MM.1S (cell line): Measurements from ENCODE around the gene SMAD7.

Source experiments
- DNase-seq: peaks from one replicate; pipeline ENCODE4 v3.0.0-alpha.2; 2015
- H2AFZ ChIP-seq: fragments of 300-600 bp; sonication (generic); 2 replicates; pipeline ENCODE4 v1.6.0; 2016; ENCODE audit warnings: antibody characterized with exemption, low read length
- H3F3A ChIP-seq: fragments of 300-600 bp; sonication (generic); 2 replicates; pipeline ENCODE4 v1.6.1; 2016; ENCODE audit warnings: mild to moderate bottlenecking, antibody characterized with exemption, low read length, moderate library complexity, mixed read lengths; ENCODE audit not compliant: insufficient read depth
- H3K27ac ChIP-seq: fragments of 300-600 bp; sonication (generic); 2 replicates; pipeline ENCODE4 v1.5.1; 2016; ENCODE audit warnings: mild to moderate bottlenecking, low read length
- H3K27me3 ChIP-seq: fragments of 300-600 bp; sonication (generic); replicated peaks from 2 replicates; pipeline ENCODE4 v1.6.0; 2016; ENCODE audit warnings: low read length; ENCODE audit not compliant: insufficient read depth
- H3K36me3 ChIP-seq: fragments of 300-600 bp; sonication (generic); replicated peaks from 2 replicates; pipeline ENCODE4 v1.6.1; 2016; ENCODE audit warnings: mild to moderate bottlenecking, low read length, mixed read lengths; ENCODE audit not compliant: insufficient read depth
- H3K4me1 ChIP-seq: fragments of 300-600 bp; sonication (generic); 2 replicates; pipeline ENCODE4 v1.6.1; 2016; ENCODE audit warnings: low read length, mixed read lengths
- H3K4me2 ChIP-seq: fragments of 300-600 bp; sonication (generic); 2 replicates; pipeline ENCODE4 v1.6.0; 2016; ENCODE audit warnings: low read depth, low read length
- H3K4me3 ChIP-seq: fragments of 300-600 bp; sonication (generic); 2 replicates; pipeline ENCODE4 v1.5.1; 2016; ENCODE audit warnings: low read length, mixed read lengths
- H3K79me2 ChIP-seq: fragments of 300-600 bp; sonication (generic); 2 replicates; pipeline ENCODE4 v1.6.1; 2016; ENCODE audit warnings: mixed run types, low read length, mixed read lengths
- H3K9ac ChIP-seq: fragments of 300-600 bp; sonication (generic); 2 replicates; pipeline ENCODE4 v1.6.1; 2016; ENCODE audit warnings: low read length, mixed read lengths
- H3K9me2 ChIP-seq: fragments of 300-600 bp; sonication (generic); replicated peaks from 2 replicates; pipeline ENCODE4 v1.6.1; 2016; ENCODE audit warnings: mild to moderate bottlenecking, low read length, mixed read lengths; ENCODE audit not compliant: insufficient read depth
- H3K9me3 ChIP-seq: fragments of 300-600 bp; sonication (generic); replicated peaks from 2 replicates; pipeline ENCODE4 v1.6.1; 2016; ENCODE audit warnings: mild to moderate bottlenecking, low read length, mixed read lengths; ENCODE audit not compliant: insufficient read depth
- H4K20me1 ChIP-seq: fragments of 300-600 bp; sonication (generic); 2 replicates; pipeline ENCODE4 v1.6.1; 2016; ENCODE audit warnings: mild to moderate bottlenecking, low read length, moderate library complexity, mixed read lengths; ENCODE audit not compliant: insufficient read depth
- EZH2 ChIP-seq: fragments of 300-600 bp; sonication (generic); optimal IDR thresholded peaks from 2 replicates; pipeline ENCODE3; 2017; ENCODE audit warnings: low read depth, mild to moderate bottlenecking, antibody characterized with exemption, low read length, mixed read lengths
- EZH2phosphoT487 ChIP-seq: fragments of 300-600 bp; sonication (generic); IDR thresholded peaks from 2 replicates; pipeline ENCODE4 v1.6.1; 2018; ENCODE audit warnings: antibody characterized with exemption, low read length
- TF ChIP-seq, protein P1 (sequence below): fragments of 300-600 bp; sonication (generic); IDR thresholded peaks from 2 replicates; pipeline ENCODE4 v1.5.1; 2016; ENCODE audit warnings: antibody characterized with exemption, low read length, mixed read lengths

The SMAD7 gene

GRCh38 chr18:48941672-48942071 is 9.1 kb downstream of the SMAD7 start:
- Histone ChIP-seq H3K9me3 (no peaks in the 10 kb centered on the region), H3K4me2 (peak overlapping the region; percentile 99), H3K36me3 (0 out of 2 replicates have a peak, but pooled peaks cover 3% of the 10 kb centered on the region), H3K4me3 (peak overlapping the region; percentile 97), H3K9me2 (no peaks in the 10 kb centered on the region), H3K79me2 (peaks cover 100% of the 10 kb centered on the region), H3F3A (peaks cover 89% of the 10 kb centered on the region), H3K27ac (peak overlapping the region; percentile 97), H3K4me1 (peaks cover 64% of the 10 kb centered on the region), H2AFZ (no peak overlapping the region), H4K20me1 (peaks cover 25% of the 10 kb centered on the region; the same call in 1 of the 2 replicates), H3K27me3 (no peaks in the 10 kb centered on the region), H3K9ac (peak overlapping the region; percentile 95)
- TF ChIP-seq EZH2 (no peak), EZH2phosphoT487 (no peak)
- TF ChIP-seq, protein P1, sequence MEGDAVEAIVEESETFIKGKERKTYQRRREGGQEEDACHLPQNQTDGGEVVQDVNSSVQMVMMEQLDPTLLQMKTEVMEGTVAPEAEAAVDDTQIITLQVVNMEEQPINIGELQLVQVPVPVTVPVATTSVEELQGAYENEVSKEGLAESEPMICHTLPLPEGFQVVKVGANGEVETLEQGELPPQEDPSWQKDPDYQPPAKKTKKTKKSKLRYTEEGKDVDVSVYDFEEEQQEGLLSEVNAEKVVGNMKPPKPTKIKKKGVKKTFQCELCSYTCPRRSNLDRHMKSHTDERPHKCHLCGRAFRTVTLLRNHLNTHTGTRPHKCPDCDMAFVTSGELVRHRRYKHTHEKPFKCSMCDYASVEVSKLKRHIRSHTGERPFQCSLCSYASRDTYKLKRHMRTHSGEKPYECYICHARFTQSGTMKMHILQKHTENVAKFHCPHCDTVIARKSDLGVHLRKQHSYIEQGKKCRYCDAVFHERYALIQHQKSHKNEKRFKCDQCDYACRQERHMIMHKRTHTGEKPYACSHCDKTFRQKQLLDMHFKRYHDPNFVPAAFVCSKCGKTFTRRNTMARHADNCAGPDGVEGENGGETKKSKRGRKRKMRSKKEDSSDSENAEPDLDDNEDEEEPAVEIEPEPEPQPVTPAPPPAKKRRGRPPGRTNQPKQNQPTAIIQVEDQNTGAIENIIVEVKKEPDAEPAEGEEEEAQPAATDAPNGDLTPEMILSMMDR = no peak
- peak; percentile 19 for DNase-seq

GRCh38 chr18:48940854-48941611 is 9.7 kb downstream of the SMAD7 start:
- Histone ChIP-seq H3F3A (peaks cover 89% of the 10 kb centered on the region), H3K4me2 (peak overlapping the region; percentile 99), H4K20me1 (peaks cover 25% of the 10 kb centered on the region; the same call in 1 of the 2 replicates), H3K9ac (peak overlapping the region; percentile 95), H3K27ac (peak overlapping the region; percentile 97), H3K9me2 (no peaks in the 10 kb centered on the region), H2AFZ (no peak overlapping the region), H3K4me1 (peaks cover 70% of the 10 kb centered on the region), H3K36me3 (0 out of 2 replicates have a peak, but pooled peaks cover 3% of the 10 kb centered on the region), H3K27me3 (no peaks in the 10 kb centered on the region), H3K9me3 (no peaks in the 10 kb centered on the region), H3K79me2 (peaks cover 100% of the 10 kb centered on the region), H3K4me3 (peak overlapping the region; percentile 97)
- DNase-seq = peak; percentile 93
- TF ChIP-seq EZH2phosphoT487 = no peak
- TF ChIP-seq, protein P1 = no peak
- no peak for TF ChIP-seq EZH2

DNA sequence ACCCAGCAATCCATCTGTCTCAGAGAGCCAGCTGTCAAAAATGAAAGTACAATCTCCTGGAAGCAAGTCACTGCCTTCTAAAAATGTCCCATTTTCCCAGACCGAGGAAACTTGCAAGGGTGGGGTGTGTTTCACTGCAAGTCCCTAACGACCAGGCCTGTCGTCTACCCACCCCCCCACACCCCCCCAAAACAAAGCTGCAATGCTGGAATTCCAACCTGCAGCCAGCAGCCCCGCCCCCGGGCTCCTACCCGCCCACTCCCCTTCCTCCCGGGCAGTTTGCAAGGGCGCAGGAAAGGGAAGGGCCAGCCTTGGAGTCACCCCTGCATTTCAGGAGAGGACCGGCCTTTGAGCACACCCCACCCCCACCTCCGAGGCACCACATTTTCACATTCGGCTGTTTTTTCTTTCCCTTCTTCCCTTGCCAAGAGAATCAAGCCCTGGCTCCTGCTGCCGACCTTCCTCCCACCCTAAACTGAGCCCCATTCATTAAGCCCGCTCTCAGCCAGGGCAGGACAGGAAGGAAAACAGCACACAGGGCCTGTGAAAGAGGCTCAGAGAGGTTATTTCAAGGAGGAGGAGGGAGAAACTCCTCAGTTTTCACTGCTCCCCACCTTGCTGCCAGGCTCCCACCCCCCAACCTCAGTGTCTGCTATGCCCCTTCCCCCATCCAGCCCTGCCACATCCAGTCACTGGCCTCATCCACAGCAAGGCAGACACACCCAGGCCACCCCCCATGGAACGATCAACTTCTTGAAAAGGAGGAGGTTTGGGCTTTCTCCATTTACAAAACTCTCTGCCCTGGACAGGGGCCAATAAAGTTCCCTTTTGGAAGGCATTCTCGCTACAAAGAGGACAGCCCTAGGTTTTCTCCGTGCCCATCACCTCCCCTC is 11.3 kb downstream of the SMAD7 start:
- Histone ChIP-seq H3K27ac (peak overlapping the region; percentile 97; the same call in 1 of the 2 replicates), H3K4me3 (peak overlapping the region; percentile 97), H3K36me3 (0 out of 2 replicates have a peak, but pooled peaks cover 3% of the 10 kb centered on the region), H3F3A (peaks cover 91% of the 10 kb centered on the region), H2AFZ (no peak overlapping the region), H3K9ac (peak overlapping the region; percentile 95), H3K4me1 (peaks cover 77% of the 10 kb centered on the region), H4K20me1 (peaks cover 20% of the 10 kb centered on the region; the same call in 1 of the 2 replicates), H3K4me2 (peak overlapping the region; percentile 99), H3K27me3 (no peaks in the 10 kb centered on the region), H3K9me2 (no peaks in the 10 kb centered on the region), H3K9me3 (no peaks in the 10 kb centered on the region), H3K79me2 (peaks cover 100% of the 10 kb centered on the region)
- DNase-seq = no peak
- no peak for TF ChIP-seq EZH2
- TF ChIP-seq, protein P1 = no peak
- TF ChIP-seq EZH2phosphoT487 = no peak
